ENCODE data around the gene CARTPT. TPM values are rescaled to one million over a fixed set of nuclear protein-coding genes. Genes with fewer than 3 reads are reported as not detected.

CARTPT gene
- total RNA-seq (2022) (not detected in 2 replicates), Bru-seq, nascent RNA (not detected), BruChase-seq, experiment 1, labeled RNA remaining after a 6-hour chase (not detected), BruChase-seq, experiment 2, labeled RNA remaining after a 2-hour chase (not detected)
- long read RNA-seq: 0 reads

- ChIA-PET CTCF (no interaction called here), POLR2A (no interaction called here)
- no peak within 1 kb of the TSS for H3K27ac Mint-ChIP-seq (ENCODE audit: low read depth, unreplicated experiment)
- DNase-seq (ENCODE audit: unreplicated experiment): no peak
- intact Hi-C loops (cut with micrococcal nuclease): no loop called here
- TF ChIP-seq, protein P1, sequence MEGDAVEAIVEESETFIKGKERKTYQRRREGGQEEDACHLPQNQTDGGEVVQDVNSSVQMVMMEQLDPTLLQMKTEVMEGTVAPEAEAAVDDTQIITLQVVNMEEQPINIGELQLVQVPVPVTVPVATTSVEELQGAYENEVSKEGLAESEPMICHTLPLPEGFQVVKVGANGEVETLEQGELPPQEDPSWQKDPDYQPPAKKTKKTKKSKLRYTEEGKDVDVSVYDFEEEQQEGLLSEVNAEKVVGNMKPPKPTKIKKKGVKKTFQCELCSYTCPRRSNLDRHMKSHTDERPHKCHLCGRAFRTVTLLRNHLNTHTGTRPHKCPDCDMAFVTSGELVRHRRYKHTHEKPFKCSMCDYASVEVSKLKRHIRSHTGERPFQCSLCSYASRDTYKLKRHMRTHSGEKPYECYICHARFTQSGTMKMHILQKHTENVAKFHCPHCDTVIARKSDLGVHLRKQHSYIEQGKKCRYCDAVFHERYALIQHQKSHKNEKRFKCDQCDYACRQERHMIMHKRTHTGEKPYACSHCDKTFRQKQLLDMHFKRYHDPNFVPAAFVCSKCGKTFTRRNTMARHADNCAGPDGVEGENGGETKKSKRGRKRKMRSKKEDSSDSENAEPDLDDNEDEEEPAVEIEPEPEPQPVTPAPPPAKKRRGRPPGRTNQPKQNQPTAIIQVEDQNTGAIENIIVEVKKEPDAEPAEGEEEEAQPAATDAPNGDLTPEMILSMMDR (IDR thresholded peaks at IDR 0.05; ENCODE audit: unreplicated experiment): no peak
- H3K36me3 Mint-ChIP-seq (ENCODE audit: insufficient read depth, unreplicated experiment): no peaks in the 10 kb centered on the region
- H3K27me3 Mint-ChIP-seq (ENCODE audit: insufficient read depth, unreplicated experiment): peaks cover 99% of the 10 kb centered on the region
- H3K9me3 Mint-ChIP-seq (ENCODE audit: unreplicated experiment): no peaks in the 10 kb centered on the region
- no peak within 1 kb of the TSS for H3K4me3 Mint-ChIP-seq (ENCODE audit: unreplicated experiment)
- BruUV-seq (replicated peaks): no TSS peak
- H3K4me1 Mint-ChIP-seq (ENCODE audit: insufficient read depth, unreplicated experiment): no peaks in the 10 kb centered on the region
These were observed at the start of gene CARTPT for GRCh38 chr5:71719063-71719964. TSS of gene CARTPT (plus strand) at chr5:71719275. CDS start at chr5:71719294, 19 bp downstream.

DNA sequence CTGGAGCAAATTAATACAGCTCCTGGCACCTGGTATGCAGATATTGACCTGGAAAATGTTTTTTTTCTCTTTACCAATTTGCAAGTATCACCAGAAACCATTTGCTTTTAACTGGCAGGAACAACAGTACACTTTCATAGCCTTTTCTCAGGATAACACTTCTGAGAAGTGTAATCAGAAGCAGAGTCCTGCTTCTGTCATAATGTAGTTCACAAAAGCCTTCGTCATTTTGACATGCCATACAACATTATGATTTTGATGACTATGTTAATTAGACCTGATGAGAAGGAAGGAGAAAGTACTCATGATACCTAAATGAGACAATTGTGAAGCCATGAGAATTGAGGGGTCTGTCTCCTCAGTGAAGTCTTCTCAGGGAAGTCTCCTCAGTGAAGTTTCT, 41.1 kb upstream of the CARTPT start:
- no peak for DNase-seq (ENCODE audit: unreplicated experiment)
- Mint-ChIP-seq H3K4me1 (ENCODE audit: insufficient read depth, unreplicated experiment) (no peaks in the 10 kb centered on the region), H3K9me3 (ENCODE audit: unreplicated experiment) (no peaks in the 10 kb centered on the region), H3K4me3 (ENCODE audit: unreplicated experiment) (no peak overlapping the region), H3K36me3 (ENCODE audit: insufficient read depth, unreplicated experiment) (no peaks in the 10 kb centered on the region), H3K27ac (ENCODE audit: low read depth, unreplicated experiment) (no peak overlapping the region), H3K27me3 (ENCODE audit: insufficient read depth, unreplicated experiment) (peaks cover 88% of the 10 kb centered on the region)
- TF ChIP-seq, protein P1 (IDR thresholded peaks at IDR 0.05; ENCODE audit: unreplicated experiment): no peak
- intact Hi-C loops (cut with micrococcal nuclease): no loop called here
- ChIA-PET CTCF (no interaction called here), POLR2A (no interaction called here)
- BruUV-seq (replicated peaks): no TSS peak

DNA sequence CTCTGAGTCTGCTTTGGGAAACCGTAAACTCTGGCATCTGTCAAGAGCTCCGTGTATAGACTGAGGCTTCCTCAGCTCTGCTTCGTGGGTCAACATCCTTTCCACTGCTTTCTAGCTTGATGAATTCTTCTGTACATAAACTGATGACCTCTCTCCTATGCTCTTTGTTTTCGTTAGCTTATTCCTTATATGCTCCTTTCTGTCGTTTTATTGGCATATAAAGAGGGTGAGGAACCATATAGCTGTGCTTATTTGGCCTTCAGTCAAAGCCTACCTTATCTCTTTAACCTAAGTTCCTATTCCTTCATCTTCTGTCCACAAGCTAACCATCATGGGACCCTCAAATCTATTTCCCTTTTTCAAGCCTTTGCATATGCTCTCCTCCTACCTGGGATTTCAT, 39.4 kb upstream of the CARTPT start:
- TF ChIP-seq, protein P1 (IDR thresholded peaks at IDR 0.05; ENCODE audit: unreplicated experiment): no peak
- CTCF ChIA-PET: interaction anchor here (1.2 kb wide), 1 partner anchor 78 kb away, joined by 4 read pairs; no protein-coding TSS in a partner anchor
- POLR2A ChIA-PET: no interaction called here
- intact Hi-C loops (cut with micrococcal nuclease): no loop called here
- Mint-ChIP-seq H3K9me3 (ENCODE audit: unreplicated experiment) (no peaks in the 10 kb centered on the region), H3K27ac (ENCODE audit: low read depth, unreplicated experiment) (no peak overlapping the region), H3K27me3 (ENCODE audit: insufficient read depth, unreplicated experiment) (peaks cover 74% of the 10 kb centered on the region), H3K4me3 (ENCODE audit: unreplicated experiment) (no peak overlapping the region), H3K4me1 (ENCODE audit: insufficient read depth, unreplicated experiment) (no peaks in the 10 kb centered on the region), H3K36me3 (ENCODE audit: insufficient read depth, unreplicated experiment) (no peaks in the 10 kb centered on the region)
- no TSS peak for BruUV-seq (replicated peaks)
- DNase-seq (ENCODE audit: unreplicated experiment): no peak

GRCh38 chr5:71680510-71680909, 38.6 kb upstream of the CARTPT start:
- CTCF ChIA-PET: no interaction called here
- H3K27me3 Mint-ChIP-seq (ENCODE audit: insufficient read depth, unreplicated experiment): peaks cover 74% of the 10 kb centered on the region
- no peak for DNase-seq (ENCODE audit: unreplicated experiment)
- TF ChIP-seq, protein P1 (IDR thresholded peaks at IDR 0.05; ENCODE audit: unreplicated experiment): no peak
- no peaks in the 10 kb centered on the region for H3K4me1 Mint-ChIP-seq (ENCODE audit: insufficient read depth, unreplicated experiment)
- intact Hi-C loops (cut with micrococcal nuclease): no loop called here
- no peaks in the 10 kb centered on the region for H3K36me3 Mint-ChIP-seq (ENCODE audit: insufficient read depth, unreplicated experiment)
- no peak overlapping the region for H3K27ac Mint-ChIP-seq (ENCODE audit: low read depth, unreplicated experiment)
- H3K9me3 Mint-ChIP-seq (ENCODE audit: unreplicated experiment): no peaks in the 10 kb centered on the region
- POLR2A ChIA-PET: no interaction called here
- H3K4me3 Mint-ChIP-seq (ENCODE audit: unreplicated experiment): no peak overlapping the region
- BruUV-seq (replicated peaks): no TSS peak

Data from MCF 10A (cell line).